DMS53 treated with DMSO at 0.1 percent for 48 hours (cell line): Measurements from ENCODE around the gene NAT16.
A peak's percentile ranks its signal among the peaks of the same experiment; 100 is the strongest.

Experiments used
- DNase-seq: peaks from one replicate; lab custom pipeline; 2025; ENCODE audit not compliant: unreplicated experiment; lab: John Stamatoyannopoulos, UW

Gene NAT16

GRCh38 chr7:101172005-101172853 is 7.9 kb downstream of the NAT16 start:
- peak; percentile 72 for DNase-seq

- DNase-seq = no peak
These were observed 8.7 kb downstream of the NAT16 start for GRCh38 chr7:101171442-101171837.

- no peak for DNase-seq
These were observed 9.3 kb downstream of the NAT16 start for GRCh38 chr7:101170617-101171441.

GRCh38 chr7:101169838-101170551 is 10.1 kb downstream of the NAT16 start:
- DNase-seq = peak; percentile 42

- no peak for DNase-seq
These were observed 10.8 kb downstream of the NAT16 start for GRCh38 chr7:101169110-101169837.

GRCh38 chr7:101168412-101169049 is 11.6 kb downstream of the NAT16 start:
- DNase-seq = no peak

- no peak for DNase-seq
These were observed 12.3 kb downstream of the NAT16 start for GRCh38 chr7:101167645-101168411.

- DNase-seq = no peak
These were observed 13.0 kb downstream of the NAT16 start for GRCh38 chr7:101166909-101167644.

DNA sequence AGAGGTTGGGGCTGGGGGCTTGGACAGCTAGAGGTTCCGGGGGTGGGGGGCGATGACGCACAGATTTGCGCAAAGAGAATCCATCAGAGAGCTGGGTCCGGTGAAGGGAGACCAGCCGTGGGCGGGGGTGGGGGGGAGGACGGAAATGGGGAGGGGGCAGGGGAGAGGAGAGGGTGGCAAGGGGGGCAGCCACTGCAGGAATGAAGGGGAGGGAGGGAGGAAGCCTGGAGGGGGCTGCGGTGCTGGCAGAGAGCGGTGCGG is 13.5 kb downstream of the NAT16 start:
- DNase-seq = no peak

- no peak for DNase-seq
These were observed 14.0 kb downstream of the NAT16 start for GRCh38 chr7:101165958-101166647.

DNA sequence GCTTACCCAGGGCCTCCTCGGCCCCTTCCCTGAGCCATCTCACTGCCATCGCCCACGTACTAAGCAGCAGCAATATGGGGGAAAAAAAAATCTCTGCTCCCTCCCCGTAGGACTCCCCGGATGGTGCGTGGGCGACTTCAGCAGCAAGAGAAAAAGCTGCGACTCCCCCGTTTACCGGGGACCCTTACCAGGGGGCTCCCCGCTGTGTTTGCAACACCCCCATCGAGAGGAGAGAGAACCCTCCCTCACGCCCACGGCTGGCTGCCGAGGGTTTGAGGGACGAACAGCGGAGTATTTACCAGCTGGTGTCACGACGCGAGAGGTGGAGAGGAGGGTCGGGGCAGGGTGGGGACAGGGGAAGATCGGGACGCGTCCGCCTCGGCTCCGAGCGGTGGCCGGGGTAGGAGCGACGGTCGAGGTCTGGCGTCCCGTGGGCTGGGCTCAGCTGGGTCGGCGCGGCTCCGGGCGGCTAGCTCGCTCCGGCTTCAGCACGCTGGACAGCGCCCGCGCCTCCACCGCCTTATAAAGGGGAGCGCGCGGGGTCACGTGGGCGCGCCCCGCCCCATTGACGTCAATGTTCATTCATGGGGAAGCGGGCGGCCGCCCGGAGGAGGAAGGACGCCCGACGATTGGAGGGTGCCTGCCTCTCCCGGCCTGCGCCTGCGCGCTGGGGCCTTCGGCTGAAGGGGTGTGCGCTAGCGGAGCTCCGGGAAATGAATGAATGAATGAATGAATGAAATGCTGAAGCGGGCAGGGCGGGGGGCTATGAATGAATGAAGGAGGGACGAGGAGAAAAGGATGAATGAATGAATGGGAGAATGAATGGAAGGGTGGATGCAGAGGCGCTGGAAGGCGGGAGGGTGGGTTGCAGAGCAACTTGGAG is 14.8 kb downstream of the NAT16 start, which contains the start of gene VGF:
Gene VGF, minus strand, starts transcription at position 495 of the 883 bp plus-strand sequence. CDS start 726 bp downstream, outside the sequence.
- peak; percentile 96 for DNase-seq

DNA sequence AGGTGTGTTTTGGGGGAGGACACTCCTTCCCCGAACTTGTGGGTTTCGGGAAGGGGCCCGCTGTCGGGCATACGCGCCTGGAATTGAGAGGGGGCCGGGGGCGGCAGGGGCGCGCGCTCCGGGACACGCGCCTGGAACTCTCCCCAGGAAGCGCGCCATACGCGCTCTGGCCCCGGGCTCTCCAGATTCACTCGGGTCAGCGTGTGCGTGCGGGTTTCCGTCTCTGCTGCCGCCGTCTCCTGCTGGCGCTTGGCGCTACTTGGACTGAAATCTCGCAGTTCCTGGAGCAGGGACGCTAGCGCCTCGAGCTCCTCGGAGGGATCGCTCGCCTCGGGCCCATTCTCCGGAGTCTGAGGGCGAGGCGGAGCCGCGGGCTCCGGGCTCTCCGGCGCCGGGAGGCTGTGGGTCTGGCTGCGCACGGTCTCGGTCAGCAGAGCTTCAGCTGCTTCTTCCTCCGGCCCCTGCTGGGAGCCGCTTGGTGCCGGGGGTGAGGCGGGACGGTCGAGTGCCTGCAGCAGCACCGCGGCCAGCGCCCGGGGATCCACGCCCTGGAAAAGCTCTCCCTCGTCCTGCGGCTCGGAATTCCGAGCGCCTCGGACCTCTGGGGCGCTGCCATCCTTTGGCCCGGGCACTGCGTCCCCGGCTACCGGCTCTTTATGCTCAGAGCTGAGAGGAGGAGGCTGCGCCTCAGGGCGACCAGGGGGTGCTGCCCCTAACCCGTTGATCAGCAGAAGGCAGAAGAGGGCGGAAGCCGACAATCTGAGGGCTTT is 15.8 kb downstream of the NAT16 start:
- DNase-seq = peak; percentile 54

- DNase-seq = peak; percentile 69
These were observed 16.6 kb downstream of the NAT16 start for GRCh38 chr7:101163279-101164070.

DNA sequence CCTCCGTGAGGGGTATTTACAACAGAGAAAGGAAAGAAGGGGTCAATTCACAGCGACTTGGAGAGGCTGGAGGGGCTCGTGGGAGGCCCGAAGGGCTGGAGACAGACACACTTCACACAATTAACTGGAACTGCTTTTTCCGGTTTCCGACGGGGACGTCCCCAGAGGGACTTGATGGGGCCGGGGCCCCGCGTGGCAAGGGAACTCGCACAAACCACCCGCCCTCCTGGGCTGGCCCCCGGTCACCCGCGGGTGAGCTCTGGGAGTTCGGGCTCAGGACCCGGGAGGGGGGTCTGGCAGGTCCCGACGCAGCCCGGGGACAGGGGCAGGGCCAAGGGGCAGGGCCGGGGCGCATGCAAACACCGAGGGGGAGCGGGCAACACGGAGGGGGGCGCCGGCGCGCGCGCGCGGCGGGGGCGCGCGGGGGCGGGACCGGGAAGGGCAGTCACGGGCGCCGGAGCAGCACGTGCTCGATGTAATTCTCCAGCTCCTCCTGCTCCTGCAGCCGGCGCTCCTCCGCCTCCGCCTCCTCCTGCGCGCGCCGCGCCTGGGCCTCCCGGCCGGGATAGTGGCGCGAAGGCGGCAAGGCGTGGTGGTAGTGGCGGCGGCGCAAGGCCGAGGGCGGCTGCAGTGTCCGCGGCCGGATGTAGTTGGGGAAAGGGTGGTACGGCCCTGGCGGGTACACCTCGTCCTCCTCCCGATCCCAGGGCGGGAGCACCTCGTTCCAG is 17.4 kb downstream of the NAT16 start:
- DNase-seq = peak; percentile 74
